Sigmoid colon (tissue), 4 donors: ENCODE data around the gene PIK3C2G.

Experiments
- POLR2A ChIP-seq, 2 donors: fragments of 450-650 bp; IDR thresholded peaks; one replicate each; pipeline ENCODE4 v1.6.1; 2016; ENCODE audit warnings: antibody characterized with exemption in 2 of 2, mild to moderate bottlenecking in 2 of 2, moderate library complexity in 2 of 2
- POLR2AphosphoS5 ChIP-seq, 4 donors: sonication (generic); formaldehyde crosslinking; IDR thresholded peaks; one replicate each; pipeline ENCODE4 v1.6.1; 2017; ENCODE audit warnings: antibody characterized with exemption in 4 of 4
- TF ChIP-seq, protein P1 (sequence below), 4 experiments: fragments of 450-650 bp in 3 of 4; fragments of 200-600 bp in 1 of 4; IDR thresholded peaks; one replicate each; pipeline ENCODE4 v1.5.1; 2016 to 2019; ENCODE audit warnings: antibody characterized with exemption in 4 of 4, mild to moderate bottlenecking in 3 of 4, moderate library complexity in 2 of 4

DNA sequence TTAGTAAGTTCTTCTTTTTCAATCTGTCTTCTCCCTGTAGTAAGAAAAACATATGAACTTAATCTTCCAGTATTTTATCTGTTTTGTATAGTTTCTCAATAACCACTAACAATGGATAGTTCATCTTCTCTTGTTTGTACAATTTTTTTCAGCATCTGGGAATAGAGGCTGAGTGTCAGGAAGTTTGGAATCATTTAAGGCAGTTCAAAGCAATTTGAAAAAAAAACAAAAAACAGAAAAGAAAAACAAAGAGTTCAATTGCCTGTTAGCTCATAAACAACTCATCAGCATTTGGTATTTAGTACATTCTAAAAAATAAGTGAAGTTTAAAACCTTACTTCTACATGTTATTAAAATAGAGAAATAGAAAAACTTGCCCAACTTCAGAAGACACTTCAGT lies 359.7 kb downstream of the PIK3C2G start:
- TF ChIP-seq, protein P1, sequence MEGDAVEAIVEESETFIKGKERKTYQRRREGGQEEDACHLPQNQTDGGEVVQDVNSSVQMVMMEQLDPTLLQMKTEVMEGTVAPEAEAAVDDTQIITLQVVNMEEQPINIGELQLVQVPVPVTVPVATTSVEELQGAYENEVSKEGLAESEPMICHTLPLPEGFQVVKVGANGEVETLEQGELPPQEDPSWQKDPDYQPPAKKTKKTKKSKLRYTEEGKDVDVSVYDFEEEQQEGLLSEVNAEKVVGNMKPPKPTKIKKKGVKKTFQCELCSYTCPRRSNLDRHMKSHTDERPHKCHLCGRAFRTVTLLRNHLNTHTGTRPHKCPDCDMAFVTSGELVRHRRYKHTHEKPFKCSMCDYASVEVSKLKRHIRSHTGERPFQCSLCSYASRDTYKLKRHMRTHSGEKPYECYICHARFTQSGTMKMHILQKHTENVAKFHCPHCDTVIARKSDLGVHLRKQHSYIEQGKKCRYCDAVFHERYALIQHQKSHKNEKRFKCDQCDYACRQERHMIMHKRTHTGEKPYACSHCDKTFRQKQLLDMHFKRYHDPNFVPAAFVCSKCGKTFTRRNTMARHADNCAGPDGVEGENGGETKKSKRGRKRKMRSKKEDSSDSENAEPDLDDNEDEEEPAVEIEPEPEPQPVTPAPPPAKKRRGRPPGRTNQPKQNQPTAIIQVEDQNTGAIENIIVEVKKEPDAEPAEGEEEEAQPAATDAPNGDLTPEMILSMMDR (IDR thresholded peaks at IDR 0.05), result no peak
- TF ChIP-seq POLR2A (IDR thresholded peaks at IDR 0.05), result no peak
- TF ChIP-seq POLR2AphosphoS5 (IDR thresholded peaks at IDR 0.05), result no peak
